Measurements from ENCODE around the gene ZFYVE16. TPM values are rescaled to one million over a fixed set of nuclear protein-coding genes. Genes with fewer than 3 reads are reported as not detected.

ZFYVE16 gene
- total RNA-seq (100 to 1,000 TPM in 1 of 2 donors, 10 to 100 TPM in 1; 34.1 to 102 TPM), polyA plus RNA-seq (10 to 100 TPM; 14.5 to 18.4 TPM)
- long read RNA-seq, donor 1, full-length matches to known transcripts: 5 of 22 reads
- long read RNA-seq, donor 1, partial matches to known transcripts: 17 of 22 reads
- long read RNA-seq, donor 1, other reads (novel, unspliced or antisense): 0 of 22 reads
- long read RNA-seq, donor 2, partial matches to known transcripts: 6 of 6 reads
- long read RNA-seq, donor 2, other reads (novel, unspliced or antisense): 0 of 6 reads
- long read RNA-seq, donor 3, full-length matches to known transcripts: 3 of 10 reads
- long read RNA-seq, donor 3, partial matches to known transcripts: 7 of 10 reads
- long read RNA-seq, donor 3, other reads (novel, unspliced or antisense): 0 of 10 reads
- long read RNA-seq, donor 4, partial matches to known transcripts: 6 of 6 reads
- long read RNA-seq, donor 4, other reads (novel, unspliced or antisense): 0 of 6 reads
- long read RNA-seq, donor 5, full-length matches to known transcripts: 2 of 24 reads
- long read RNA-seq, donor 5, partial matches to known transcripts: 9 of 24 reads
- long read RNA-seq, donor 5, other reads (novel, unspliced or antisense): 13 of 24 reads

DNA sequence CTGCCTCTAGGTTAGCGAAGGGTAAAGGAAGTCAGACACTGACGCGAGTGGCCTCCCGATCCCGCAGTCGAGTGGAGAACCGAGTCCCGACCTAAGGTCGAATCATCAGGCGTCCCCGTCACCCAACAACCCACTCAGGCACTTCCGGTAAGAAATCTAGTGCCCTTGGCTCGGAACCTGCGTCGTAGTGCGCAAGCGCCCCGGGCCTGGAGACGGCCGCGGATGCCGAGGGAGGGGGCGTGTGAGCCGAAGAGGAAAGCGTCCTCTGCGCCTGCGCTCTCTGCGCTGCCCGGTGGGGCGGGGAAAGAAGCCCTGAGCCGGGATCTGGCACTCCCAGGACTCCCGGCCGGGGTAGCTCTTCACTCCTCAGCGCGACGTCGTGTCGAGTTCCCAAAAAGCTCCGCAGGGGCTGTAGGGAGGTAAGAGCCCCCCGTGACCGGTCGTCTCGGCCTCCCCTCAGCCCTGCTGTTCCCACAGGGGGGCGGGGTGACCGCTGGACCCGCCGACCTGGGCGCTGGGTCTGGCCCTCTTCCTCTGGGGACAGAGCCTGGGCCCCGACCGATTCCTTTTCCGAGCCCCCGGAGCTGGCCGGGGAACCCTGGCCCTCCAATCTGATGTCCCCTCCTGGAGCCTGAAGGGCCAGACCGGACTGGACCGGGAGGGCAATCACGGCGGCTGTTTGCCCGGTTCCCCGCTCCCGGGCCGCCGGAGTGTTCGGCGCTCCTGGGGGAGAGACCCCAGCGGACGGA lies at the start of gene ZFYVE16:
Gene ZFYVE16 (plus strand): TSS at position 330 of the 749 bp plus-strand sequence. CDS start 26,084 bp downstream, outside the sequence.
- WGBS, 2 donors: 0% methylated on average over 54 to 66 of the region's 66 CpGs
- TF ChIP-seq, protein P1, sequence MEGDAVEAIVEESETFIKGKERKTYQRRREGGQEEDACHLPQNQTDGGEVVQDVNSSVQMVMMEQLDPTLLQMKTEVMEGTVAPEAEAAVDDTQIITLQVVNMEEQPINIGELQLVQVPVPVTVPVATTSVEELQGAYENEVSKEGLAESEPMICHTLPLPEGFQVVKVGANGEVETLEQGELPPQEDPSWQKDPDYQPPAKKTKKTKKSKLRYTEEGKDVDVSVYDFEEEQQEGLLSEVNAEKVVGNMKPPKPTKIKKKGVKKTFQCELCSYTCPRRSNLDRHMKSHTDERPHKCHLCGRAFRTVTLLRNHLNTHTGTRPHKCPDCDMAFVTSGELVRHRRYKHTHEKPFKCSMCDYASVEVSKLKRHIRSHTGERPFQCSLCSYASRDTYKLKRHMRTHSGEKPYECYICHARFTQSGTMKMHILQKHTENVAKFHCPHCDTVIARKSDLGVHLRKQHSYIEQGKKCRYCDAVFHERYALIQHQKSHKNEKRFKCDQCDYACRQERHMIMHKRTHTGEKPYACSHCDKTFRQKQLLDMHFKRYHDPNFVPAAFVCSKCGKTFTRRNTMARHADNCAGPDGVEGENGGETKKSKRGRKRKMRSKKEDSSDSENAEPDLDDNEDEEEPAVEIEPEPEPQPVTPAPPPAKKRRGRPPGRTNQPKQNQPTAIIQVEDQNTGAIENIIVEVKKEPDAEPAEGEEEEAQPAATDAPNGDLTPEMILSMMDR (IDR thresholded peaks at IDR 0.05; ENCODE audit: control extremely low read depth, extremely low read depth): no peak

DNA sequence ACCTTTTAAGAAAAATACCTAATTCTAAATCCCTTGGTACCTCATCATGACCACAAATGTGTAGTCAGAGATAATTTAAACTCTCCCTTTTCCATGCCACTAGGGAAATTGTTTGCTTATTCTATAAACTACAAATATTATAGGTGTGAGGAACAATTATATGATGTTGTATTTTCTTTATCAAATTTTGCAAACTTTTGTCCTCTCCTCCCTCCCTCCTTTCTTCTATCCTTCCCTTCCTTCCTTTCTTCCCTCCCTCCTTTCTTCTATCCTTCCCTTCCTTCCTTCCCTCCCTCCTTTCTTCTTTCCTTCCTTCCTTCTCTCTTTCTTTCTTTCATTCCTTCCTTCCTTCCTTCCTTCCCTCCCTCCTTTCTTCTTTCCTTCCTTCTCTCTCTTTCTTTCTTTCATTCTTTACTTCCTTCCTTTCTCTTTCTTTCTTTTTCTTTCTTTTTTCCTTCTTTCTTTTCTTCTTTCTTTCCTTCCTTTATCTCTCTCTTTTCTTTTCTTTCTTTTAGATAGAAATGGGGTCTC lies 46.9 kb upstream of the ZFYVE16 start:
- Histone ChIP-seq H3K27ac (ENCODE audit: low read depth in 1 of 2, low read length in 1 of 2) (no peak overlapping the region), H3K9me3 (ENCODE audit: control insufficient read depth in 4 of 4, insufficient read depth in 3 of 4, low read length in 3 of 4) (no peaks in the 10 kb centered on the region), H3K4me3 (no peak overlapping the region), H3K36me3 (ENCODE audit: control insufficient read depth in 4 of 4, insufficient read depth in 4 of 4, low read length in 4 of 4) (no peaks in the 10 kb centered on the region), H3K4me1 (ENCODE audit: control insufficient read depth in 5 of 5, insufficient read depth in 5 of 5, low read length in 5 of 5) (no peaks in the 10 kb centered on the region), H3K9ac (ENCODE audit: insufficient read depth in 1 of 2, low read length in 2 of 2) (no peak overlapping the region), H3K27me3 (ENCODE audit: control insufficient read depth in 3 of 3, insufficient read depth in 3 of 3, low read length in 2 of 3) (no peaks in the 10 kb centered on the region)
- TF ChIP-seq, protein P1 (IDR thresholded peaks at IDR 0.05; ENCODE audit: control extremely low read depth, extremely low read depth): no peak
- no peak for ATAC-seq (ENCODE audit: insufficient read depth, low FRiP score)
- DNase-seq: no peak

More for the DNA sequence above, at the start of gene ZFYVE16:
- peak within 1 kb of the TSS; percentile 93 to 100 for H3K27ac ChIP-seq (ENCODE audit: low read depth in 1 of 2, low read length in 1 of 2)
- H3K36me3 ChIP-seq (ENCODE audit: control insufficient read depth in 4 of 4, insufficient read depth in 4 of 4, low read length in 4 of 4): no peaks in the 10 kb centered on the region
- H3K4me3 ChIP-seq: peak within 1 kb of the TSS; percentile 84
- no peaks in the 10 kb centered on the region for H3K9me3 ChIP-seq (ENCODE audit: control insufficient read depth in 4 of 4, insufficient read depth in 3 of 4, low read length in 3 of 4)
- no peaks in the 10 kb centered on the region for H3K27me3 ChIP-seq (ENCODE audit: control insufficient read depth in 3 of 3, insufficient read depth in 3 of 3, low read length in 2 of 3)
- peak within 1 kb of the TSS; percentile 84 to 97 for H3K9ac ChIP-seq (ENCODE audit: insufficient read depth in 1 of 2, low read length in 2 of 2)
- H3K4me1 ChIP-seq (ENCODE audit: control insufficient read depth in 5 of 5, insufficient read depth in 5 of 5, low read length in 5 of 5): peaks cover 0 to 13% (median 4%) of the 10 kb centered on the region in 5 donors
- DNase-seq (peak; percentile 99 to 100 (median 99)), ATAC-seq (ENCODE audit: insufficient read depth, low FRiP score) (peak; percentile 97)

- Histone ChIP-seq H3K4me3 (no peak overlapping the region), H3K27ac (ENCODE audit: low read depth in 1 of 2, low read length in 1 of 2) (no peak overlapping the region), H3K4me1 (ENCODE audit: control insufficient read depth in 5 of 5, insufficient read depth in 5 of 5, low read length in 5 of 5) (no peaks in the 10 kb centered on the region), H3K27me3 (ENCODE audit: control insufficient read depth in 3 of 3, insufficient read depth in 3 of 3, low read length in 2 of 3) (no peaks in the 10 kb centered on the region), H3K9me3 (ENCODE audit: control insufficient read depth in 4 of 4, insufficient read depth in 3 of 4, low read length in 3 of 4) (no peaks in the 10 kb centered on the region), H3K9ac (ENCODE audit: insufficient read depth in 1 of 2, low read length in 2 of 2) (no peak overlapping the region), H3K36me3 (ENCODE audit: control insufficient read depth in 4 of 4, insufficient read depth in 4 of 4, low read length in 4 of 4) (no peaks in the 10 kb centered on the region)
- ATAC-seq (ENCODE audit: insufficient read depth, low FRiP score) (no peak), DNase-seq (no peak)
- WGBS, 2 donors: 94 to 96% methylated on average over 6 of the region's 6 CpGs
- TF ChIP-seq, protein P1 (IDR thresholded peaks at IDR 0.05; ENCODE audit: control extremely low read depth, extremely low read depth): no peak
Measured at GRCh38 chr5:80364892-80365291, 43.0 kb upstream of the ZFYVE16 start.
